Measurements from ENCODE around the gene RABEP2.

GRCh38 chr16:28893291-28893690, 31.7 kb downstream of the RABEP2 start:
- no peak for TF ChIP-seq CTCF (conservative IDR thresholded peaks at IDR 0.05 in 1 of 2, IDR thresholded peaks at IDR 0.05 in 1 of 2; ENCODE audit: low read depth in 1 of 2, low read length in 2 of 2)
- no peak for TF ChIP-seq EZH2 (IDR thresholded peaks at IDR 0.05; ENCODE audit: low read length, missing control alignments)
